B cell (primary cell): ENCODE measurements around the gene DGCR2.

Experiments used
- CTCF ChIP-seq: fragments of 200-600 bp; IDR thresholded peaks from one replicate; pipeline ENCODE4 v1.8.0; 2022; ENCODE audit warnings: antibody characterized with exemption, mild to moderate bottlenecking
- EZH2 ChIP-seq: IDR thresholded peaks from 2 replicates; pipeline ENCODE4 v1.6.1; 2012; ENCODE audit warnings: borderline replicate concordance, low read depth, mild to moderate bottlenecking, moderate library complexity, low read length; ENCODE audit not compliant: insufficient read depth, poor library complexity, severe bottlenecking

GRCh38 chr22:19121631-19122142 is 525 bp downstream of the DGCR2 start:
- no peak for TF ChIP-seq CTCF
- no peak for TF ChIP-seq EZH2
